GM12865 (cell line): Measurements from ENCODE around the gene STX18.

Experiments
- DNase-seq: peaks from one replicate; pipeline ENCODE4 v3.0.0; 2010; ENCODE audit warnings: low read depth
- H3K4me3 ChIP-seq: 2 replicates; pipeline ENCODE4 v1.5.1; 2011; ENCODE audit warnings: mild to moderate bottlenecking, low read depth, low read length, control low read depth
- CTCF ChIP-seq: IDR thresholded peaks from 2 replicates; pipeline ENCODE4 v1.5.1; 2011; ENCODE audit warnings: low read length, control low read depth, low read depth, inconsistent platforms; ENCODE audit not compliant: insufficient read depth; ENCODE audit errors: missing control alignments

The STX18 gene

GRCh38 chr4:4491396-4491893 lies 50.4 kb downstream of the STX18 start:
- peak overlapping the region; percentile 79 for H3K4me3 ChIP-seq
- DNase-seq: peak; percentile 34
- TF ChIP-seq CTCF: no peak

- no peak for TF ChIP-seq CTCF
- H3K4me3 ChIP-seq: no peak overlapping the region
- no peak for DNase-seq
Observed at GRCh38 chr4:4490816-4491215, 51.0 kb downstream of the STX18 start.

GRCh38 chr4:4490041-4490440 lies 51.8 kb downstream of the STX18 start:
- DNase-seq: peak; percentile 17
- no peak overlapping the region for H3K4me3 ChIP-seq
- TF ChIP-seq CTCF: no peak

- DNase-seq: peak; percentile 90
- H3K4me3 ChIP-seq: no peak overlapping the region
- TF ChIP-seq CTCF: peak; percentile 90
Observed at GRCh38 chr4:4488405-4489404, 53.1 kb downstream of the STX18 start.

- H3K4me3 ChIP-seq: no peak overlapping the region
- no peak for TF ChIP-seq CTCF
- no peak for DNase-seq
Observed at GRCh38 chr4:4486969-4487368, 54.9 kb downstream of the STX18 start.

- no peak overlapping the region for H3K4me3 ChIP-seq
- DNase-seq: no peak
- TF ChIP-seq CTCF: no peak
Observed at GRCh38 chr4:4485806-4486205, 56.0 kb downstream of the STX18 start.

GRCh38 chr4:4481399-4481994 lies 60.4 kb downstream of the STX18 start:
- TF ChIP-seq CTCF: no peak
- DNase-seq: no peak
- H3K4me3 ChIP-seq: no peak overlapping the region
